Measurements from ENCODE around the gene CALD1.

Gene CALD1, protein sequence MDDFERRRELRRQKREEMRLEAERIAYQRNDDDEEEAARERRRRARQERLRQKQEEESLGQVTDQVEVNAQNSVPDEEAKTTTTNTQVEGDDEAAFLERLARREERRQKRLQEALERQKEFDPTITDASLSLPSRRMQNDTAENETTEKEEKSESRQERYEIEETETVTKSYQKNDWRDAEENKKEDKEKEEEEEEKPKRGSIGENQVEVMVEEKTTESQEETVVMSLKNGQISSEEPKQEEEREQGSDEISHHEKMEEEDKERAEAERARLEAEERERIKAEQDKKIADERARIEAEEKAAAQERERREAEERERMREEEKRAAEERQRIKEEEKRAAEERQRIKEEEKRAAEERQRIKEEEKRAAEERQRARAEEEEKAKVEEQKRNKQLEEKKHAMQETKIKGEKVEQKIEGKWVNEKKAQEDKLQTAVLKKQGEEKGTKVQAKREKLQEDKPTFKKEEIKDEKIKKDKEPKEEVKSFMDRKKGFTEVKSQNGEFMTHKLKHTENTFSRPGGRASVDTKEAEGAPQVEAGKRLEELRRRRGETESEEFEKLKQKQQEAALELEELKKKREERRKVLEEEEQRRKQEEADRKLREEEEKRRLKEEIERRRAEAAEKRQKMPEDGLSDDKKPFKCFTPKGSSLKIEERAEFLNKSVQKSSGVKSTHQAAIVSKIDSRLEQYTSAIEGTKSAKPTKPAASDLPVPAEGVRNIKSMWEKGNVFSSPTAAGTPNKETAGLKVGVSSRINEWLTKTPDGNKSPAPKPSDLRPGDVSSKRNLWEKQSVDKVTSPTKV

DNA sequence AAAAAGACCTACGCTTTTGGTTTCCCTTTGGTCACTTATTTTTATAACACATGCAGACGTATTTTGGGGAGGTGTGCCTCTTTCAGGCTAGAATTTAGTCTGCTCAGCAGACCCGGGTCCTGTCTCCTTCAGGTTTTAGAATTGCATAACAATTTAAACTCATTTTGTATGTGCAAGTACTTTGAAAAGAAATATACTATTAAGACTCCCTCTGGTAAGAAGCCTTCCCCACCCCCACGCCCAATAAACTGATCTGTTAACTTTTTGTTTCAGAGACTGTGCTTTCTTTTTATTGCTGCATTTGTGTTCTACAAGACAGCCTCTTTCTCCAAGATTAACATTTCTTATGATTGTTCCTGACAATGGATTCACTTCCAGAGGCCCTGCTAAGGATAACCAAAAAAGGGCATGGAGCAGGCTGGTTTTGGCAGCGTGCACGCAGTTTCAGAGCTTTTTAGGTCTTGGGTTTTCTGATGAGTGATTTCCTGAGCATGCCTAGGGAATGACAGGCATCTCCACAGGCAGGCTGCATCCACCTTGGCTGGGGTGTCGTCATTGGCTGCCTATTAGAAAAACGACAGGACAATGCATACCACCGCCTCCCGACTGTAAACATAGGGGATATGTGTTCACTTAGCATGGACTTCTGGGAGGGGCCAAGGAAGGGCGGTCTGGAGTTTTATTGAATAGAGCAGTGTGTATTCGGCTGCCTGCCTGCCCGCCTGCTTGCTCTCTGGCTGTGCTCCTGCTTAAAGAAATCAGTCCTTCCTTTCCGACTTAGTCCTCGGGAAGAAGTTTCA, at the start of gene CALD1:
TSS of gene CALD1 (plus strand) at position 694 of the 800 bp plus-strand sequence. CDS start 88,100 bp downstream, outside the sequence.
- peak; percentile 63 for DNase-seq (ENCODE audit: low spot score)

DNA sequence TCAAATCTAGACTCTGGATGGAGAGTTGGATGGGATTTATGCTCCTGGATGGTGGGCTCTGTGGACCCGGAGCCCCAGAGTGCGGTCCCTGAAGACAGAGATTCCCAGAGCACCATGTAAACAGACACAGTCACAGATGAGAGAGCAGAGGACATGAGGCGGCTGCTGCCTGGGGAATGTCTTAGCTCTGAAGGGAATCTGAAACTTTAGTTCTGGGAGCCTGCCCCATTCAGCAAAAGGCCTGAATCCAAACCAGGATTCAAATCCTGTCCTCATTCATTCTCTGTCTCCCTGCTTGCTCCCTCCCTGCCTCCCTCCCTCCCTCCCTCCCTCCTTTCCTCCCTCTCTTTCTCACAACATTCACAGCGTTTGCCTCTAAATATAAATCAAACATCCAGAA, 49.5 kb upstream of the CALD1 start:
- DNase-seq (ENCODE audit: low spot score) = no peak

DNA sequence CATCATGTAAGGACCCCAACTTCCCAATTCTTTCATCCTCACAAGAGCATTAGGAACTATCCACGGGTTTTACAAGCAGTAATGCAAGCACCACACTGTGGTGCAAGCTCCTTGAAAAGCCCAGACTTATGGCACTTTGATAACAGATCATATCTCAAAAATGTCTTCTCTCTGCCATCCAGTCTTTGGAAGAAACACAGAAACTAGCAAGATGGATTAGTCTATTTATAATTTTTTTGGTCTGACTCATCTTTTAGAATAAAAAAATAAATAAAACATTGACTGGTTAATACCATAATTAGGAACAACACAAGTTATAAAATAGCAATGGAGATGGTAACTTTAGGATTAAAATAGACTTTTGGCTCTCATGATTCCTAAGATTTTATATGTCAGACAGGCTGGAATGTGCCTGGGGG, 49.0 kb upstream of the CALD1 start:
- DNase-seq (ENCODE audit: low spot score) = peak; percentile 14

DNA sequence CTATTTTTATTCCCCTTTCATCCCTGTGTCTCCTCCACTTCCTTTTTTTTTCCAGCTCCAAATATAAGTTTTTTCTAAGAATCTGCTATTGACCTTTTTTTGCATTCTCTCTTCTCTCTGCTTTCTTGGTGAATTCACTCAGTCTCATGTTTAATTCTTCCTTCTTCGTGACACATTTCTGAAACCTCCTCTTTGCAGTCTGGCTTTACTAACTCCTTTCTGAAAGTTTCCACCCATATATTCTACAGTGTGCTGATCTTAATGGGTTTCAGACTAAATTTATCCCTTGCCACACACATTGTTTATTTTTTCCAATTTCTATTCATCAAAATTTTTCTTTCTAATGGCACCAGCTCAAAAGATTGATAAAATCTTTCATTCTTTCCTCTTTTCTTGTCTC, 47.8 kb upstream of the CALD1 start:
- no peak for DNase-seq (ENCODE audit: low spot score)

DNA sequence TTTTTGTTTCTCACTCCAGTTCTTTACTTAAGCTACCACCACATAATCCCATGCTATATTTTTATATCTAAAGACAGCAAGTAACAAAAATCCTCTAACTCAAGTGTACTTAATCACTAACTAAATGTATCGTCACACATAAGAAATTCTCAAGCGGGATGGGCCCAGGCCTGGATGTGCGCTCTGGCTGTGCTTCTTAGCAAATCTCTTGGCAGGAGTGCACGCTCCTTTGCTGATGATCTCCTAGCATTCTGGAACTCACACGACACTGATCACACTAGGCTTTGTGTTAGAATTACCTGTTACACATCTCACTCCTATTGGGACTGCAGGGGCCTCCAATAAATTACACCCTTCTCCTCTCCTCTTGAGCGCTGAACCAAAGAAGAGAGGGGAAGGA, 46.7 kb upstream of the CALD1 start:
- no peak for DNase-seq (ENCODE audit: low spot score)

DNA sequence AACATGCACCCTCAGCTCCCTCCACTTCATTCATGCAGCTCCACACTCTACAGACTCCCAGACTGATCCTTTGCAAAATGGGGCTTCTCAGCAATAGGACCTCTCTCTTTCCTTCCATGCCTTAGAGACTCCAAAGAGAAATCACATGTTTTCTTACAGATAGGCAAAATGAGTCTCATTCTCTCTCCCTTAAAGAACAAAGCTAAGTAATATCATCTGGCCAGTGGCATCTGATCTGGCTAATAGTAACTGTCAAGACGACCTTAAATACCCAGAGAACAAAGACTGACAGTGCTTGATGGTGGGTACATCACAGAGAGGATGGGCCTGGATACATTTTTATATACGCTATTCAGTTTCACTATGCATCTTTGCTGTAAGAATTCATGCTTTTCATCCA, 43.1 kb upstream of the CALD1 start:
- DNase-seq (ENCODE audit: low spot score) = no peak

DNA sequence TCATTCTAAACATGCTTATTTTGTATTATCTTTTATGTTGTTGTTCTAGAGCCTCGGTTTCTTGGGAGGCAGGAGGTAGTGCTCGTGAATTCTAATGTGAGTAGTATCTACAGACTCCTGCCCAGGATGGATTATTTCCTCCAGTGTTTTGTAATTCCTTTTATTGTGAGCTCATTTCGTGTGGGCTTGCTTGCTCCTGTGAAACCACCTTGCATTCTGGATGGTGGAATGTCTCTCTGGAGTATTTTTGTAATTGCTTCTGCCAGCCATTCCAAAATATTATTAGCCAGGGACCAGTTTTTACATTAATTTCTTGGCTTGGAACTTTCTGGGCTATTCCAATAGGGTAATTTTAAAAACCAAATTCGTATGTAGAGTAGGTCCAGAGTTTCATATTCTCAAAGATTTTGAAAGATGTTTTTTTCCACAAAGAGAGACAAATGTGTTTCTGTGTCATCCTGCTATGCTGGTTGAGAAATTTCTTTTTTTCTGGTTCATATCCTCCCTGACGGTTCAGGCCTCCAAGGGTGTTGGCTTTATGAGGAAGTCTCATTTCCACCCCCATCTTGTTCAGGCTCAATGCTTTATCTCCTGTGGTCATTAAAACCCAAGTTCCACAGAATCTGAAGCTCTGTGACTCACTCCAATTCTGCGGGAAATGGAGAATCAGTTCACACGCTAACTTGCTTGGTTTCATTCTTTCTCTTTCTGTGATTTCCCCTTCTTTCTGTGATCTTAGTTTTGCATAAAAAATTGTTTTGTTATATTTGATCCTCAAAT, 41.7 kb upstream of the CALD1 start:
- no peak for DNase-seq (ENCODE audit: low spot score)

DNA sequence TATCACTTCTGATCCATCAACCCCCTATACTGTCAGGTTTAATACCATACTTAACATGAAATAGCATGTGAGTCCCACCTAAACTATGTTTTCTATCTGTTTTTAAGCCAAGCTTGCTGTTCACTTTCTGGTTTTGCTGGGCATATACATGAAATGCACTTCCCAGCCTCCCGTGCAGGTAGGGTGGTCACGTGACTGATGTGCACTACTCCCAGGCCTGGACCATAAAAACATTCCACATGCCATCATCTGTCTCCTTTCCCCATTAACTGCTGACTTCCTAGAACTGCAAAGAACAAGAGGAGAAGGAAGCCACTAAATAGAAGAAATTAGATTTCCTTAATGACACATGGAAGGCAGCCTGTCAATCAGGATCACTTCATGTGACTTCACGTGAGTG, 40.1 kb upstream of the CALD1 start:
- no peak for DNase-seq (ENCODE audit: low spot score)

DNA sequence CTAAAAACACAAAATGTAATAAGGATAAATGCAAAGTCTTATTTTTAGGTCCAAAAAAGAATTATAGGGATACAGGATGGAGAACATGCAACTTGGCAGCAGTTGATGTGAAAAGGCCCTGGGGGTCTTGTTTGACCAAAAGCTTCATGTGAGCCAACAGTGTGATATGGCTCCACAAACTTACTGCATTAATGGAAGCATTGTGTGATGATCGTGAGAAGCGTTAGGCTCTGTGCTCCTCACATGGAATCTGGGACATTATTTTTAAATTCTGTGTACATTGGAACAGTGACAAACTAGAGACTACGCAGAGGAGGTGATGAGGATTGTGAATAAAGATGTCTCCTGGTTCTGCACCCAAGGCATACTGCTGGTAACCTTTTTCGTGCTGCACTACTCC, 39.1 kb upstream of the CALD1 start:
- DNase-seq (ENCODE audit: low spot score) = no peak

DNA sequence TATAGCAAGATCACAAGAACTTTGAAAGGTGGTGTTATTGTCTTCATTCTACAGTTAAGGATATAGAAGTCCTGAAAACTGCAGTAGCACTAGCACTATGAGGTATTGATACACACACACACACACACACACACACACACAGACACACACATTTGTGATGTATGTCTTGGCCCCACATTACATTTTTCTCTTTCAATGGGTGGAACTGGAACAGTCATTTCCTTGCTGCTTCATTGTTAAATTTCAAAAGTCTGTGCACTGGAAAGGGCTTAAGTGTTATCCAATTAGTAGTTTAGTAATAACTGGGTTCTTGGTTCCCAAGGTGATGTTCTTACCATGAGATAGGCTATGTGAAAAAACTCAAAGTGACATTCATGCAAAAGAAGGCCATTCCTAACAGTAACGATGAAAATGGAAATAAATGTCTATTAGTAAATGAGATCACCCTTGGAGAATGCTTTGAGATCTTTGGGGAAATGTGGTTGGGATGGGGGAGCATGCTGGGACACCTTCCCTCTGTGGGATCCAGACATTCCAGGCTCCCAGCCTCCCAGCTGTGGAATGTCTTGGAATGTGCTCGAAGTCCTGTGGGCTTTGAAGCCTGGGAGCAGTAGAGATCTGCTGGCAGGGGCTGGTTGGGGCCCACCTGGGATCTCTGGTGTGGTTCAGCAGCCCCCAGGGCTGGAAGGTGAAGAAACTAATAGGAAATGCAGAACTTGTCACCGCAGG, 37.4 kb upstream of the CALD1 start:
- DNase-seq (ENCODE audit: low spot score) = peak; percentile 71

DNA sequence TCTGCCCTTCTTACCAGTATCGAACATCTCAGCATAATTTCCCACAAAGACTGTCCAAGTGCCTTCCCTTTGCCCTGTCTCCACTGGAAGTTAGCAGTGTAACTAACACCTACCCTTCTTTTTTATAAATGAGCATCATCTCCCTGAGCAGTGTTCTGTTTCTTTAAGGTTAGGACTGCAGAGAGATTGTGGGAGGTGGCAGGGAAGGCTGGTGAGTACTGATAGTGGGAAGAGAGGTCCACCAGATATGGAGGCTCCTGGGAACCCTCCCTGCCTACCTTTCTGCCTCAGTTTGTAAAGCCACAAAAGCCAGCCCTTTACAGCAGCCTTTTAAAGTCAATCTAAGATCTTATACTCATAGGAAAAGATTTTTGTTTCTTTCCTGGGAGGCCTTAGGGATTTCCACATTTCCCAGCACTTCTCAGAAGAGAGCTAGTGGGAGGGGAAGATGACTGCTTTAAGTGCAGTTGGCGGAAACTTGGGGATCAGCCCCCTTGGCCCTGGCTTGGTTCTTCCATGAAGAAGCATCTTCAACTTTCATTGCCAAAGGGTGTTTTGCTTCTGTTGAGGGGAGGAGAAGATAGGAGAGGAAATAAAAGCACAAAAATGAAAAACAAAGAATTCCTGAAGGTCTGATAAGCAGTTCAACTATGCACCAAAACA, 36.6 kb upstream of the CALD1 start:
- DNase-seq (ENCODE audit: low spot score) = peak; percentile 11

DNA sequence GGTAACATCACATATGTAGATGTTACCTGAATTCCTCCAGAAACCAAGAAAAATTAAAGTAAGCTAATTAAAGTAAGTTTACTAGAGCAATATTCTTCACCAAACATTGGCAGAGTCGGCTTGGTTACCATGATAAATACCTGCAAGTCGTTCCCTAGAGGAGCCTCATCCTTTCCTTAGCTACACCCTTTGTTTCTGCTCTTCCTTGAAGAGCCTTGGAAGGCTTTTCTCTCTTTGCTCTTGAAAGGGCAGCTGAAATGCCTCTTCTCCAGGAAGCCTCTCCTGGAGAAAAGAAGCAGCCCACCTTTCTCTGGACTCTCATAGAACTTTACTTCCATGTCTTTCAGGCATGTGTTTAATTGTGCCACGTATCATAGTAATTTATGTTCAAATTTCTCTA, 34.9 kb upstream of the CALD1 start:
- no peak for DNase-seq (ENCODE audit: low spot score)

DNA sequence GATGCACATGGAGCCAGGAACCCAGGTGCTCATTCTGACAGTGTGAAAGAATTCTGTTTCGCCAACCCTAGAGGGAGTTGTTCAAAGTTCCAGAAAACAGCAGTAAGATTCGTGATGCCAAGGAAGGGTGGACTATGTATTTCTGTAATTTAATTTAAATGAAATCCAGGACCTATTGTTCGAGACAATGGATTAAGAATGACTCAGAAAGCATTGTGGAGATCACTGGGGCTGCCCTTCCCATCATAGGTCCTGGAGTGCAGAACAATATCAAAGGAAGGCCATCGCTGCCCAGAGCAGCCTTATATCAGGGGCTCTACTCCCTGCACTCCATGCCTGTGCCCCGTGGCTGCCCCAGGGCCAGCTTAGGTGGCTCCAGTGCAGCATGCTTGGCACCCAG, 32.1 kb upstream of the CALD1 start:
- DNase-seq (ENCODE audit: low spot score) = no peak

DNA sequence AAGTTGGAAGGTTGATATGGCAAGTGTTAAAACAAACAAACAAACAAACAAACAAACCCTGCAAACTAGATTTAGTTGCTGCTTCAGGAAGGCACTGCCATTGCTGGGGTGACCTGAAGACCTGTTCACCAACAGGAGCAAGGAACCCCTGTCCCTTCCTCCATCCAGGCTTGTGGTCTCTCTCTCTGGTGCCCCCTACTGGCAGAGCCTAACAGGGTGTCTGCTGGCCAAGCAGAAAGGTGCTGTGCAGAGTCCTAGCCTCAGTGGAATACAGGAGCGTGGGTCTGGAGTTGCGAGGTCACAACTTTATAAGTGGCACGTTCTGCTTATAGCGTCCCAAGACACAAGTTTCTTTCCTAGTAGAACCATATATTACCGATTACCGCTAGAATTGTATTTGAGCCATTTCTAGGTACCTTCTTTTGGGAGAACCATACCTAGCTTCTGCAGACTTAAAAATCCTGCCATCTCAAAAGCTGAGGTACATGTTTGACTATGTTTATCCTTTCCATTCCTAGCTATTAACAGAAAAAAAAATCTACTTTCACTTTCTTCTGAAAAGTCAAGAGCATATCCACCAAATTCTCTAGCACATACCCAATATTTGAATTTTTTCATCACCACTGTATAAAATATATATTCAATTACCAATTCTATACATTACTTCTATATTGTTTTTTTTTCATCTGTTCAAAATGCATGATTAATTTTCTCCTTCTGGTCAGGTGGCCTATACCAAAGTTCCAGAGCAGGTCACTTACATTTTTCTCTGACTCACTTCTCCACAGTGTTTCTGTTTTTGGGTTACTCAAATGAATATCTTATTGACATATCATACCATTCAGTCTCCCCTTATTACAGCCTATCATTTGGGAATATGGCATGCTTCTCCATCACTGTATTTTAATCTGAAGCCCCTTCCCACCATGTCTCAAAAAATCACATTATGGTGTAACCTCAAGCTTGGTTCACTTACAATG, 29.1 kb upstream of the CALD1 start:
- DNase-seq (ENCODE audit: low spot score) = no peak

DNA sequence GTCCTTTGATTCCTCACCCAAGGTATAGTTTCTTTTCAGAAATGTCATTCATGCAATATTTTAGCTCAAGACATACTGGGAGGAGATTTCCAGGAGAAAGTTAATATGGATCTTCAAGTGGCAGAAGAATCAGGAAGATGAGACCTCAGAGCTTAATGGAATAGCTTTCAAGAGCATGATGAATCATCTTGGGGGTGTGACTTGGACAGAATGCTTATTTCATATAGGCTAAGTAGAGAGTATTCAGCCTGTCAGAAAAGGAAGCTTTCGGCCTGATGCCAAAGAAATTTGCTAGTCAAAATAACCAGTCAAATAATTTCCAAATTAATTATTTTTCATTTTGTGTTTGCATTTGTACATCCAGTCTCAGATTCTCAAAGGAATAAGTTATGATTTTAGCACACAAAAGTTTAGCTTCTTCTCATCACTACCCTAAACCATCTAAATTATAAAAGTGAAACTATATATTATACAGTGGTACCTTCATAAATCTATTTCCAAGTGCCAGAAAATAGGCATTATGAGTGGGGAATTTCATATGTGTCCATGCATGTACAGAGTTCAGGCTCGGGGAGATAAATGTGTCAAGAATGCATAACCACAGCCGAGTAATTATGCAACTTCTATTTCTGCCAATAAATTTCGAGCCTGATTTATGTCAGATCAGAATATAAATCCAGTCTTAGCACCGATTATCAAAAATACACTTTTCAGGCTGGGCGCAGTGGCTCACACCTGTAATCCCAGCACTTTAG, 27.3 kb upstream of the CALD1 start:
- DNase-seq (ENCODE audit: low spot score) = peak; percentile 35

DNA sequence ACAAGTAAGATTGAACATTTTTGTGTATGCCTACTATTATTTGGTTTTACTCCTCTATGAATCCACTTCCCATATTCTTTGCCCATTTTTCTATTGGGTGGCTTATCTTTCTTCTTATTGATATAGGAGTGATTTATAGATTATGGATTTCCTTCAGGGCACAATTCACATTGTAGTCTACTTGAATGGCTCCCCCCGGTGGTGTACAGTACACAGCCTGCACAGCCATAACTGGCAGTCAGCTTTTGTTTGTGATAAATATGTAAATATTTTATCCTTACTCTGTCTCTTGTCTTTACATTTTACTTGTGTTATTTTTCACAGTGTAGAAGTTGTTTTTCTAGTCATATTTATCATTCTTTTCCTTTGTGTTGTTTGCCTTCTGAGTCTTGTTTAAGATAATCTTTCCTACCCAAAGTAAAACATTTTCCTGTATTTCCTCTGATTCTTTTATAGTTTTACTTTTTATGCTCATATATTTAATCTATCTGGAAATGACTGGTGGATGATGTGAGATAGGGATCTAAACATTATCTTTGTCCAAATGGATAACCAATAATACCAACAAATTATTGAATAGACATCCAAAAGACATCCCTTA, 23.9 kb upstream of the CALD1 start:
- DNase-seq (ENCODE audit: low spot score) = peak; percentile 14

DNA sequence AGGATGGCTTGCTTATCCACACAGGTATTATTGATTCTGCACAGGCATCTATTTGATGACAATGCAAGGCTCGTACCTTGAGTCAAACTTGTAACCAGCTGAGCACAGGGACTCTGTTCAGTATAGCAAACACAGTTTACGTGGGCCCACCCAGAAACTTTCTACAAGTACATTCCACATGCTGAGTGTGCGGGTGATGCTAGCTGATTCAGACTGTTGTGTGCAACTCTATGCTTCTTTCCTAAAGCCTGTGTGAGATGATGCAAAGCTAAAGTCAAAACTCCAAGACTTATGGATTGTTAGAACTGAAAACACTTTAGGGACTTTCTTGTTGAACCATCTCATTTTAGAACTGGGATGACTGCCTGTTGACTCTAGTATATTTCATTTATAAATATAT, 21.5 kb upstream of the CALD1 start:
- DNase-seq (ENCODE audit: low spot score) = no peak

DNA sequence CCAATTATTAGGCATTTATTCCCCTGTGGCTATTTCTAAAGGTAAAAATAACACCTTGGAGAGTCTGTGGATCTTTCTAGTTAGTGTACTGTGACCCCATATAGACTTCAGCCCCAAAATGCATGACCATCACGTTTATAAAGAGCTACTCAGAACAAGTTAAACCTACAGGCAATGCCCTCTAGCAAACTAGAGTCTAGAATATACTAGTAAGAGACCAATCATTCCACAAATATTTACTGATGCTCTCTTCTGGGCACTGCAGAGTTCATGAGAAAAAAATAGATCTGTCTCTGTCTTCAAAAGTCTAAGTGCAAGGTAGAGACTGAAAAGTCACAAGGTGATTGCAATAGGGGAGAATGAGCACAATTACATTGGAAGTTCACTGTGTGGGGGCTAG, 20.5 kb upstream of the CALD1 start:
- no peak for DNase-seq (ENCODE audit: low spot score)

Measured in hepatic stellate cell (primary cell).